Right hindlimb (tissue), 1 donor: ENCODE measurements around the gene DACH2.

Experiments used
- DNase-seq: peaks from one replicate; pipeline ENCODE4 v3.0.0-alpha.2; 2018

DACH2 gene

DNA sequence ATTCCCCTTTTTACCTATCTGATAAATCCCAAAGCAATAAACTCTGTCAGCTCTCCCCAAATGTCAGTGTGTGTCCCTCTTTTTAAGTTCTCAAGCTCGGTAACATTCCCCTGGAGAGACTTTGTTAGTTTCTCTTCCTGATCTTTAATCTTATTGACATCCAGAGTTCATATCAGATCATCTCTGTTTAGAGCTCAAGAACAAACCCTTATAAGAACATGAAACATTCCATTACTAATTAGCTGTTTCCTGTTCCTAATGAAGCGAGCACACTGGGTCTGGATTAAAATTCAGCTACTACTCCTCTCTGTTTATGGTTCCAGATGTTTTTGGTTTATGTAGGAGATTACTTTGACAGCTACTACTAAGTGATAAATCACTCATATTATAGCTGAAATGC, 681.5 kb downstream of the DACH2 start:
- DNase-seq = no peak

DNA sequence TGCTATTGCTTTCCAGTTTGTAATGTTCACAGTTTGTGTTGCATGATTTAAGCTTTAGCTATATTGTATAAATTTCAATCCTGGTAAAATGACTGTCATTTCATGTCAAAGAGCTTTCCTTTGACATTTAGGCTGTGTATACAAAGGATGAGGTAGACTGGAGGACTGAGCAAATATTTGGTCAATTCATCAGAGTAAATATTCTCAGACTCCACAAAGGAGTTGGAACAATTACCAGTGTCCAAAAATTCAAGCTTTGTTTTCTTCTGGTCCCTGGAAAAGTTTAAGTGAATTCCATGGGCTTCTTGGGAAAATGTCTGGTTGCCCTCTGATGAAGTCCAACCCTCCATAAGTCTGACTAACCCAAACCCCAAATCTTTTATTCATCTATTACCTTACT, 682.4 kb downstream of the DACH2 start:
- DNase-seq = no peak

DNA sequence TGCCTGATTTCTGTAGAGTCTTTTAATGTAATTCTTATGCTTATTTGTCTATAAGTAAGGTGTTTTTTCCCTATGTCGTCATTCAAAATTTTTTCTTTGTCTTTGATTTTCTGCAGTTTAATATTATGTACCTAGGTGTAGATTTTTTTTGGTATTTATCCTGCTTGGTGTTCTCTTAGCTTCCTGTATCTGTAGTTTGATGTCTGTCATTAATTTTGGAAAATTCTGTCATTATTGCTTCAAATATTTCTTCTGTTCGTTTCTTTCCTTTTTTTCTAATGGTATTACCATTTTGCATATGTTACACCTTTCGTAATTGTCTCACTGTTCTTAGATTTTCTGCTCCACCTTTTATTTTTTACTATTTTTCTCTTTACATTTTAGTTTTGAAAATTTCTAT, 696.9 kb downstream of the DACH2 start:
- no peak for DNase-seq
